Smooth muscle cell (in vitro differentiated cells): ENCODE results near the gene ZNF511. TPM values are rescaled to one million over a fixed set of nuclear protein-coding genes. Genes with fewer than 3 reads are reported as not detected.

Source experiments
- DNase-seq: peaks from one replicate; lab custom pipeline; 2025; ENCODE audit not compliant: unreplicated experiment; lab: John Stamatoyannopoulos, UW
- H2AFZ ChIP-seq: fragments of 200-600 bp; sonication (generic); 2 replicates; pipeline ENCODE4 v1.6.0; 2016; ENCODE audit warnings: antibody characterized with exemption, low read depth, mild to moderate bottlenecking
- H3F3A ChIP-seq: fragments of 200-600 bp; sonication (generic); 2 replicates; pipeline ENCODE4 v1.6.0; 2017; ENCODE audit warnings: antibody characterized with exemption, low read depth
- H3K27ac ChIP-seq: fragments of 200-600 bp; sonication (generic); 2 replicates; pipeline ENCODE4 v1.5.1; 2016; ENCODE audit warnings: low read depth, mild to moderate bottlenecking
- H3K27me3 ChIP-seq: fragments of 200-600 bp; sonication (generic); 2 replicates; pipeline ENCODE4 v1.6.1; 2016; ENCODE audit warnings: low read depth, mild to moderate bottlenecking
- H3K36me3 ChIP-seq: fragments of 200-600 bp; sonication (generic); 2 replicates; pipeline ENCODE4 v1.5.1; 2016; ENCODE audit warnings: low read depth
- H3K4me1 ChIP-seq: fragments of 200-600 bp; sonication (generic); 2 replicates; pipeline ENCODE4 v1.5.1; 2016; ENCODE audit warnings: low read depth
- H3K4me2 ChIP-seq: fragments of 200-600 bp; sonication (generic); 2 replicates; pipeline ENCODE4 v1.6.0; 2016; ENCODE audit warnings: mild to moderate bottlenecking
- H3K4me3 ChIP-seq: fragments of 200-600 bp; sonication (generic); 2 replicates; pipeline ENCODE4 v1.5.1; 2016; ENCODE audit warnings: mild to moderate bottlenecking
- H3K79me2 ChIP-seq: fragments of 200-600 bp; sonication (generic); 2 replicates; pipeline ENCODE4 v1.6.0; 2016; ENCODE audit warnings: low read depth, mild to moderate bottlenecking
- H3K9ac ChIP-seq: fragments of 200-600 bp; sonication (generic); 2 replicates; pipeline ENCODE4 v1.6.0; 2016; ENCODE audit warnings: low read depth
- H3K9me3 ChIP-seq: fragments of 200-600 bp; sonication (generic); replicated peaks from 2 replicates; pipeline ENCODE4 v1.5.1; 2016; ENCODE audit warnings: low read depth
- H4K20me1 ChIP-seq: fragments of 200-600 bp; sonication (generic); 2 replicates; pipeline ENCODE4 v1.6.0; 2016; ENCODE audit warnings: low read depth
- WGBS: methylation state at CpG from one replicate; pipeline ENCODE4 v1.1.7; 2016; ENCODE audit warnings: low lambda C conversion rate; 5-methylcytosine and 5-hydroxymethylcytosine counted together
- polyA plus RNA-seq: library from polyadenylated mRNA; unstranded; fragments of >200 nt; fragmentation: Nextera tagmentation; extraction: Ambion mirVana; gene quantifications from 2 replicates; pipeline ENCODE4 v1.2.1, GENCODE V29; 2016
- total RNA-seq: library from RNA; depleted of rRNA; stranded (reverse); fragments of >200 nt; gene quantifications from 2 replicates; pipeline ENCODE4 v1.2.3, GENCODE V29; 2014
- TF ChIP-seq, protein P1 (sequence below): fragments of 200-600 bp; sonication (generic); IDR thresholded peaks from 2 replicates; pipeline ENCODE4 v1.5.1; 2017; ENCODE audit warnings: borderline replicate concordance, mild to moderate bottlenecking, antibody characterized with exemption; ENCODE audit not compliant: insufficient read depth, poor library complexity, severe bottlenecking

Gene ZNF511
- total and polyA plus RNA-seq, 2 experiments from 2014 or later, result 20.0 to 52.3 TPM

DNA sequence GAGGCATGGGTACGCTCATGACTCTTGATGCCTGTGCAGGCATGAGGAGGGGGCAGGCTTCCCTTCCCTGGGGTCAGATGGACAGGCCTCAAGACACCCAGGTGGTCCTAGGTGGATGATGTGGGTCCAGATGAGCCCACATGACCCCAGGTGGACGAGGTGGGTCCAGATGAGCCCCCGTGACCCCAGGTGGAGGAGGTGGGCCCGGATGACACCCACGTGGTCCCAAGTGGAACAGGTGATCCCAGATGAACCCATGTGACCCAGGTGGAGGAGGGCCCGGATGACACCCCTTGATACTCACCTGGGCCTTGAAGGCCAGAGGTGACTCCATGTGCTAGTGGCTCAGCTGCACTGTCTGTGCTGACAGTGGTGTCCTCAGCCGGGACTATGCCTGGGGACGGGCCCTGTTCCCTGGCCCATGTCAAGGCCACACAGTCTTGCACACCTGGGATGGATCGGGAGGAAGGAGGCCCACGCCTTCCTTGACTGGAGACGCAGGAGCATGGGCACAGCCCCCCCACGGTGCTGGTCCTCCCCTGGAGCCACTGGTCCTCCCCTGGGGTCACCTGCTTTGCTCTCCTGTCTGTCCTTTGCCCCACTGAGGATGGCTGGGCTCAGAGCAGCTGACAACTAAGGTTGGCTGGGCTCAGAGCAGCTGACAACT, 41.7 kb downstream of the ZNF511 start:
- Histone ChIP-seq H3K4me2 (no peak overlapping the region), H3K27ac (no peak overlapping the region), H3K27me3 (no peaks in the 10 kb centered on the region), H3K79me2 (no peaks in the 10 kb centered on the region), H3K9ac (no peak overlapping the region), H3K9me3 (no peaks in the 10 kb centered on the region), H3K36me3 (no peaks in the 10 kb centered on the region), H3K4me1 (no peaks in the 10 kb centered on the region), H3K4me3 (no peak overlapping the region), H3F3A (no peaks in the 10 kb centered on the region), H4K20me1 (peaks cover 8% of the 10 kb centered on the region), H2AFZ (no peak overlapping the region)
- no peak for DNase-seq
- TF ChIP-seq, protein P1, sequence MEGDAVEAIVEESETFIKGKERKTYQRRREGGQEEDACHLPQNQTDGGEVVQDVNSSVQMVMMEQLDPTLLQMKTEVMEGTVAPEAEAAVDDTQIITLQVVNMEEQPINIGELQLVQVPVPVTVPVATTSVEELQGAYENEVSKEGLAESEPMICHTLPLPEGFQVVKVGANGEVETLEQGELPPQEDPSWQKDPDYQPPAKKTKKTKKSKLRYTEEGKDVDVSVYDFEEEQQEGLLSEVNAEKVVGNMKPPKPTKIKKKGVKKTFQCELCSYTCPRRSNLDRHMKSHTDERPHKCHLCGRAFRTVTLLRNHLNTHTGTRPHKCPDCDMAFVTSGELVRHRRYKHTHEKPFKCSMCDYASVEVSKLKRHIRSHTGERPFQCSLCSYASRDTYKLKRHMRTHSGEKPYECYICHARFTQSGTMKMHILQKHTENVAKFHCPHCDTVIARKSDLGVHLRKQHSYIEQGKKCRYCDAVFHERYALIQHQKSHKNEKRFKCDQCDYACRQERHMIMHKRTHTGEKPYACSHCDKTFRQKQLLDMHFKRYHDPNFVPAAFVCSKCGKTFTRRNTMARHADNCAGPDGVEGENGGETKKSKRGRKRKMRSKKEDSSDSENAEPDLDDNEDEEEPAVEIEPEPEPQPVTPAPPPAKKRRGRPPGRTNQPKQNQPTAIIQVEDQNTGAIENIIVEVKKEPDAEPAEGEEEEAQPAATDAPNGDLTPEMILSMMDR, result no peak
- 91% methylated on average over 12 of the region's 12 CpGs for WGBS

DNA sequence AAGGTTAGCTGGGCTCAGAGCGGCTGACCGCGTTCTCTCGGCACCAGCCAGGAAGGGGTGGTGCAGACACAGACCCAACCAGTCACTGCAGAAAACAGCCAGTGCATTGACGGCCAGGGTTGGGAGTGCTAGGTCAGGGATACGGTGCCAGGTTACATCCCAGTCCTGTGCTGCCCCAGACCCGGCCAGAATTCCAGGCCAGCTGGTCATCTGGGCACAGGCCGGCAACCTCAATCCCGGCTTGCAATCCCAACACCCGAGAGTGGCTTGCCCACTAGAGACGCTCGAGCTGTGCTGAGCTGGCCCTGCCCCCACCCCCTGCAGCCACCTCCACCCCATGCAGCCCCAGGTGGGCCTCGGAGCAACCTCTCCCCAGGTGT, 42.2 kb downstream of the ZNF511 start:
- Histone ChIP-seq H3K36me3 (no peaks in the 10 kb centered on the region), H3K4me3 (no peak overlapping the region), H3K4me1 (no peaks in the 10 kb centered on the region), H3K9ac (no peak overlapping the region), H3K4me2 (no peak overlapping the region), H3K79me2 (no peaks in the 10 kb centered on the region), H3K9me3 (no peaks in the 10 kb centered on the region), H4K20me1 (peaks cover 11% of the 10 kb centered on the region), H2AFZ (no peak overlapping the region), H3K27ac (no peak overlapping the region), H3F3A (no peaks in the 10 kb centered on the region), H3K27me3 (no peaks in the 10 kb centered on the region)
- no peak for DNase-seq
- TF ChIP-seq, protein P1, result no peak
- 75% methylated on average over 11 of the region's 13 CpGs for WGBS

DNA sequence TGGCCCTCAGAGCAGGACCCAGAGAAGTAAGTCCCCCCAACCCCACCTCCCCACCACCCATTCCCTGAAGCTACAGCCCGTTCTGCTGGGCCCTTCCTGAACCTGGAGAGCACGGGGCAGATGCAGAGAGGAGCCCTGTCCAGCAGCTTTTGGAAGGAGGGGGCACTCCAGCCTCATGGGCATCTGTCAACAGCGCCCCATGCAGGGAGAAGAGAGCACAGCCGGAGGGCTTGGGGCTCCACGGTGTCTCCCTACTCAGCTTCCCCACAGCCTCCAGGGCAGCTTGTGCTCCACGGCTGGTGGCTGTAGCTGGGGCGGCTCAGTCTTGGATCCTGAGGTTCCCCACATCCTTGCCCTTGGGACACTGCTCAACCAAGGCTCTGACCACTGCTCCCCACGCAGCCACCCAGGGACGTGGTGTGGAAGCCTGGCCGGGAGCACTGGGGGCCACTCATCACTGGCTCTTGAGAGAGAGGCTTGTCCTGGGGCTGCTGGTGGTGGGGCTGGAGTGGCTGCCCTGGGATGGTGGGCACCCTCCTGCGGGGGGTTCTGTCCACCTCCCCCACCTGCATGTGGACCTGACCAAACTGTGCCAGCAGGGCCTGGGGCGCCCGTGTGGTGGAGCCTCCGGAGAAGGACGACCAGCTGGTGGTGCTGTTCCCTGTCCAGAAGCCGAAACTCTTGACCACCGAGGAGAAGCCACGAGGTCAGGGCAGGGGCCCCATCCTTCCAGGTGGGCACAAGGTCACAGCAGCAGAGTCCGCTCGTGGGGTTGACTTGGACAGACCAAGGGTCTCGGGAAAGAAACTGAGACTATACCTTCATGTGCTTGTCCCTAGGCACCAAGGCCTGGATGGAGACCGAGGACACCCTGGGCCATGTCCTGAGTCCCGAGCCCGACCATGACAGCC, 42.9 kb downstream of the ZNF511 start:
- TF ChIP-seq, protein P1, result no peak
- Histone ChIP-seq H3K27ac (no peak overlapping the region), H3F3A (no peaks in the 10 kb centered on the region), H3K4me1 (no peaks in the 10 kb centered on the region), H3K36me3 (no peaks in the 10 kb centered on the region), H3K9ac (no peak overlapping the region), H3K4me2 (no peak overlapping the region), H3K9me3 (no peaks in the 10 kb centered on the region), H3K27me3 (no peaks in the 10 kb centered on the region), H4K20me1 (peaks cover 18% of the 10 kb centered on the region), H2AFZ (no peak overlapping the region), H3K79me2 (no peaks in the 10 kb centered on the region), H3K4me3 (no peak overlapping the region)
- no peak for DNase-seq
- 77% methylated on average over 24 of the region's 24 CpGs for WGBS
